GM12892 (cell line): ENCODE data around the gene AIF1.
A peak's percentile ranks its signal among the peaks of the same experiment; 100 is the strongest.

Experiments
- DNase-seq: peaks from one replicate; pipeline ENCODE4 v3.0.0; 2011; ENCODE audit not compliant: insufficient read length
- FAIRE-seq: peaks from 2 replicates; lab custom pipeline; 2011; peaks lifted over from hg19 to GRCh38; lab: Jason Lieb, UNC
- POLR2A ChIP-seq: IDR thresholded peaks from 2 replicates; pipeline ENCODE4 v1.6.1; 2011; ENCODE audit warnings: low read depth, low read length, control low read depth
- POLR2AphosphoS5 ChIP-seq: IDR thresholded peaks from 2 replicates; pipeline ENCODE4 v1.6.1; 2011; ENCODE audit warnings: low read depth, low read length, control low read depth
- TAF1 ChIP-seq: IDR thresholded peaks from 2 replicates; pipeline ENCODE4 v1.6.1; 2011; ENCODE audit warnings: low read depth, mild to moderate bottlenecking, control low read depth, low read length, borderline replicate concordance

AIF1 gene

GRCh38 chr6:31575952-31576685 is 38.9 kb upstream of the AIF1 start:
- peak; percentile 65 for FAIRE-seq

GRCh38 chr6:31576897-31577578 is 38.0 kb upstream of the AIF1 start:
- FAIRE-seq (peak; percentile 89), DNase-seq (no peak)
- no peak for TF ChIP-seq TAF1
- peak; percentile 80 for TF ChIP-seq POLR2AphosphoS5
- peak; percentile 68 for TF ChIP-seq POLR2A

More at GRCh38 chr6:31575952-31576685, 38.9 kb upstream of the AIF1 start:
- TF ChIP-seq POLR2AphosphoS5 (no peak), POLR2A (no peak), TAF1 (no peak)
- no peak for DNase-seq

- FAIRE-seq (no peak), DNase-seq (no peak)
- TF ChIP-seq POLR2AphosphoS5 (no peak; the same call in 1 of the 2 replicates), POLR2A (no peak), TAF1 (no peak)
Measured at GRCh38 chr6:31577579-31577966, 37.5 kb upstream of the AIF1 start.

GRCh38 chr6:31578184-31579118 is 36.6 kb upstream of the AIF1 start:
- peak; percentile 81 for TF ChIP-seq POLR2A
- TF ChIP-seq POLR2AphosphoS5 = peak; percentile 81
- TF ChIP-seq TAF1 = no peak
- peak; percentile 9 for FAIRE-seq
- DNase-seq = no peak

GRCh38 chr6:31579119-31579505 is 35.9 kb upstream of the AIF1 start:
- TF ChIP-seq POLR2AphosphoS5 (no peak), POLR2A (no peak), TAF1 (no peak)
- FAIRE-seq (no peak), DNase-seq (no peak)

- TF ChIP-seq TAF1 = no peak
- TF ChIP-seq POLR2AphosphoS5 = no peak
- peak; percentile 48; the same call in 1 of the 2 replicates for TF ChIP-seq POLR2A
- DNase-seq (no peak), FAIRE-seq (peak; percentile 44)
Measured at GRCh38 chr6:31579546-31580437, 35.2 kb upstream of the AIF1 start.

GRCh38 chr6:31580438-31580740 is 34.6 kb upstream of the AIF1 start:
- FAIRE-seq = no peak
- DNase-seq = no peak
- no peak for TF ChIP-seq TAF1
- no peak for TF ChIP-seq POLR2A
- no peak for TF ChIP-seq POLR2AphosphoS5

- TF ChIP-seq POLR2A (peak; percentile 69; the same call in 1 of the 2 replicates), TAF1 (no peak; the same call in 1 of the 2 replicates), POLR2AphosphoS5 (peak; percentile 40; the same call in 1 of the 2 replicates)
- DNase-seq (no peak), FAIRE-seq (peak; percentile 92)
Measured at GRCh38 chr6:31580807-31581433, 34.1 kb upstream of the AIF1 start.

GRCh38 chr6:31581434-31582229 is 33.4 kb upstream of the AIF1 start:
- TF ChIP-seq TAF1 (no peak), POLR2AphosphoS5 (no peak), POLR2A (no peak)
- FAIRE-seq = no peak
- no peak for DNase-seq
